ENCODE data around the gene MKRN3.

The MKRN3 gene

GRCh38 chr15:23576061-23576460, 10.6 kb downstream of the MKRN3 start:
- no peak overlapping the region for H3K14ac ChIP-seq (ENCODE audit: low read length)
- no peak overlapping the region for H3K4me3 ChIP-seq (ENCODE audit: low read depth, low read length)
- H4K8ac ChIP-seq (ENCODE audit: low read depth, low read length): no peak overlapping the region
- H2AFZ ChIP-seq (ENCODE audit: insufficient read depth, low read length, poor library complexity): no peak overlapping the region
- H3K79me2 ChIP-seq (ENCODE audit: control insufficient read depth, insufficient read depth, low read length, poor library complexity): no peaks in the 10 kb centered on the region
- no peaks in the 10 kb centered on the region for H3K79me1 ChIP-seq (ENCODE audit: low read length)
- peaks cover 5% of the 10 kb centered on the region for H3K9me3 ChIP-seq (ENCODE audit: insufficient read depth, low read depth, low read length)
- H2BK120ac ChIP-seq (ENCODE audit: insufficient read depth, low read length, poor library complexity): no peak overlapping the region
- H2AK5ac ChIP-seq (ENCODE audit: low read length): no peak overlapping the region
- no peak overlapping the region for H2BK5ac ChIP-seq (ENCODE audit: low read depth, low read length, poor library complexity)
- no peak overlapping the region for H3K9ac ChIP-seq (ENCODE audit: low read length)
- H3K18ac ChIP-seq (ENCODE audit: low read length): no peak overlapping the region
- H3K4ac ChIP-seq (ENCODE audit: low read depth, low read length): no peak overlapping the region
- H2BK12ac ChIP-seq (ENCODE audit: low read length): no peak overlapping the region
- H4K12ac ChIP-seq (ENCODE audit: low read depth, low read length): no peak overlapping the region
- DNase-seq: no peak
- H3K27me3 ChIP-seq (ENCODE audit: insufficient read depth, low read length): no peaks in the 10 kb centered on the region
- no peak overlapping the region for H3K27ac ChIP-seq (ENCODE audit: low read depth, low read length)
- no peak overlapping the region for H3K4me2 ChIP-seq (ENCODE audit: low read length)
- H3K36me3 ChIP-seq (ENCODE audit: control insufficient read depth in 1 of 2, insufficient read depth in 2 of 2, low read length in 2 of 2): no peaks in the 10 kb centered on the region
- no peak overlapping the region for H4K91ac ChIP-seq (ENCODE audit: low read depth, low read length)
- H3K23ac ChIP-seq (ENCODE audit: low read length): no peak overlapping the region
- H3K4me1 ChIP-seq (ENCODE audit: control insufficient read depth in 1 of 2, insufficient read depth in 2 of 2, low read length in 2 of 2): no peaks in the 10 kb centered on the region
- no CpG with 5 or more reads among the region's 1 CpG for WGBS (ENCODE audit: extremely low coverage, insufficient coverage, insufficient read length)

GRCh38 chr15:23578521-23579150, 13.2 kb downstream of the MKRN3 start:
- Histone ChIP-seq H3K27me3 (ENCODE audit: insufficient read depth, low read length) (no peaks in the 10 kb centered on the region), H3K9ac (ENCODE audit: low read length) (no peak overlapping the region), H3K27ac (ENCODE audit: low read depth, low read length) (no peak overlapping the region), H4K8ac (ENCODE audit: low read depth, low read length) (no peak overlapping the region), H3K18ac (ENCODE audit: low read length) (no peak overlapping the region), H4K91ac (ENCODE audit: low read depth, low read length) (no peak overlapping the region), H4K12ac (ENCODE audit: low read depth, low read length) (no peak overlapping the region), H2AK5ac (ENCODE audit: low read length) (no peak overlapping the region), H3K4ac (ENCODE audit: low read depth, low read length) (no peak overlapping the region), H3K14ac (ENCODE audit: low read length) (no peak overlapping the region), H3K4me2 (ENCODE audit: low read length) (no peak overlapping the region), H3K4me1 (ENCODE audit: control insufficient read depth in 1 of 2, insufficient read depth in 2 of 2, low read length in 2 of 2) (no peaks in the 10 kb centered on the region), H2AFZ (ENCODE audit: insufficient read depth, low read length, poor library complexity) (no peak overlapping the region), H2BK12ac (ENCODE audit: low read length) (no peak overlapping the region), H2BK5ac (ENCODE audit: low read depth, low read length, poor library complexity) (no peak overlapping the region), H3K9me3 (ENCODE audit: insufficient read depth, low read depth, low read length) (peaks cover 3% of the 10 kb centered on the region), H3K79me1 (ENCODE audit: low read length) (no peaks in the 10 kb centered on the region), H2BK120ac (ENCODE audit: insufficient read depth, low read length, poor library complexity) (no peak overlapping the region), H3K23ac (ENCODE audit: low read length) (no peak overlapping the region), H3K36me3 (ENCODE audit: control insufficient read depth in 1 of 2, insufficient read depth in 2 of 2, low read length in 2 of 2) (no peaks in the 10 kb centered on the region), H3K4me3 (ENCODE audit: low read depth, low read length) (no peak overlapping the region), H3K79me2 (ENCODE audit: control insufficient read depth, insufficient read depth, low read length, poor library complexity) (no peaks in the 10 kb centered on the region)
- DNase-seq: no peak
- no CpG with 5 or more reads among the region's 4 CpGs for WGBS (ENCODE audit: extremely low coverage, insufficient coverage, insufficient read length)

- H3K4me1 ChIP-seq (ENCODE audit: control insufficient read depth in 1 of 2, insufficient read depth in 2 of 2, low read length in 2 of 2): no peaks in the 10 kb centered on the region
- no peak overlapping the region for H3K9ac ChIP-seq (ENCODE audit: low read length)
- H2AFZ ChIP-seq (ENCODE audit: insufficient read depth, low read length, poor library complexity): no peak overlapping the region
- no peak overlapping the region for H3K18ac ChIP-seq (ENCODE audit: low read length)
- no peaks in the 10 kb centered on the region for H3K36me3 ChIP-seq (ENCODE audit: control insufficient read depth in 1 of 2, insufficient read depth in 2 of 2, low read length in 2 of 2)
- no peak overlapping the region for H3K14ac ChIP-seq (ENCODE audit: low read length)
- no peak overlapping the region for H4K12ac ChIP-seq (ENCODE audit: low read depth, low read length)
- H3K4ac ChIP-seq (ENCODE audit: low read depth, low read length): no peak overlapping the region
- no peak overlapping the region for H2BK5ac ChIP-seq (ENCODE audit: low read depth, low read length, poor library complexity)
- H3K79me1 ChIP-seq (ENCODE audit: low read length): no peaks in the 10 kb centered on the region
- no peak overlapping the region for H3K4me2 ChIP-seq (ENCODE audit: low read length)
- no peak overlapping the region for H3K23ac ChIP-seq (ENCODE audit: low read length)
- H3K27ac ChIP-seq (ENCODE audit: low read depth, low read length): no peak overlapping the region
- H3K27me3 ChIP-seq (ENCODE audit: insufficient read depth, low read length): no peaks in the 10 kb centered on the region
- DNase-seq: no peak
- H2BK12ac ChIP-seq (ENCODE audit: low read length): no peak overlapping the region
- no peak overlapping the region for H4K8ac ChIP-seq (ENCODE audit: low read depth, low read length)
- WGBS (ENCODE audit: extremely low coverage, insufficient coverage, insufficient read length): no CpG with 5 or more reads among the region's 2 CpGs
- H3K79me2 ChIP-seq (ENCODE audit: control insufficient read depth, insufficient read depth, low read length, poor library complexity): no peaks in the 10 kb centered on the region
- no peak overlapping the region for H3K4me3 ChIP-seq (ENCODE audit: low read depth, low read length)
- H2BK120ac ChIP-seq (ENCODE audit: insufficient read depth, low read length, poor library complexity): no peak overlapping the region
- no peak overlapping the region for H2AK5ac ChIP-seq (ENCODE audit: low read length)
- no peak overlapping the region for H4K91ac ChIP-seq (ENCODE audit: low read depth, low read length)
- H3K9me3 ChIP-seq (ENCODE audit: insufficient read depth, low read depth, low read length): peaks cover 4% of the 10 kb centered on the region
Observed at GRCh38 chr15:23588268-23588667, 22.8 kb downstream of the MKRN3 start.

- Histone ChIP-seq H3K4me3 (ENCODE audit: low read depth, low read length) (no peak overlapping the region), H4K8ac (ENCODE audit: low read depth, low read length) (no peak overlapping the region), H3K14ac (ENCODE audit: low read length) (no peak overlapping the region), H3K23ac (ENCODE audit: low read length) (no peak overlapping the region), H3K4me2 (ENCODE audit: low read length) (no peak overlapping the region), H3K36me3 (ENCODE audit: control insufficient read depth in 1 of 2, insufficient read depth in 2 of 2, low read length in 2 of 2) (no peaks in the 10 kb centered on the region), H3K9me3 (ENCODE audit: insufficient read depth, low read depth, low read length) (peaks cover 4% of the 10 kb centered on the region), H2AK5ac (ENCODE audit: low read length) (no peak overlapping the region), H3K27ac (ENCODE audit: low read depth, low read length) (no peak overlapping the region), H2BK5ac (ENCODE audit: low read depth, low read length, poor library complexity) (no peak overlapping the region), H3K79me1 (ENCODE audit: low read length) (no peaks in the 10 kb centered on the region), H3K18ac (ENCODE audit: low read length) (no peak overlapping the region), H4K91ac (ENCODE audit: low read depth, low read length) (no peak overlapping the region), H4K12ac (ENCODE audit: low read depth, low read length) (no peak overlapping the region), H3K4me1 (ENCODE audit: control insufficient read depth in 1 of 2, insufficient read depth in 2 of 2, low read length in 2 of 2) (no peaks in the 10 kb centered on the region), H3K79me2 (ENCODE audit: control insufficient read depth, insufficient read depth, low read length, poor library complexity) (no peaks in the 10 kb centered on the region), H2AFZ (ENCODE audit: insufficient read depth, low read length, poor library complexity) (no peak overlapping the region), H2BK120ac (ENCODE audit: insufficient read depth, low read length, poor library complexity) (no peak overlapping the region), H3K9ac (ENCODE audit: low read length) (no peak overlapping the region), H2BK12ac (ENCODE audit: low read length) (no peak overlapping the region), H3K4ac (ENCODE audit: low read depth, low read length) (no peak overlapping the region), H3K27me3 (ENCODE audit: insufficient read depth, low read length) (no peaks in the 10 kb centered on the region)
- no peak for DNase-seq
- no CpG with 5 or more reads among the region's 3 CpGs for WGBS (ENCODE audit: extremely low coverage, insufficient coverage, insufficient read length)
Observed at GRCh38 chr15:23589012-23589411, 23.5 kb downstream of the MKRN3 start.
